ENCODE measurements around the gene CRYBG2.
A peak's percentile ranks its signal among the peaks of the same experiment; 100 is the strongest.

Gene CRYBG2

GRCh38 chr1:26353976-26354820 is at the start of gene CRYBG2:
CRYBG2 (minus strand) TSS chr1:26354130; CDS start chr1:26346657, 7,473 bp downstream.
- no peak for TF ChIP-seq CTCF (IDR thresholded peaks at IDR 0.05; ENCODE audit: low read depth, low read length, missing control alignments)
- DNase-seq (ENCODE audit: low read depth) = no peak

GRCh38 chr1:26403656-26404055 is 49.7 kb upstream of the CRYBG2 start:
- no peak for DNase-seq (ENCODE audit: low read depth)
- no peak for TF ChIP-seq CTCF (IDR thresholded peaks at IDR 0.05; ENCODE audit: low read depth, low read length, missing control alignments)
- H3K4me3 ChIP-seq (ENCODE audit: low read depth, low read length) = no peak overlapping the region

More at GRCh38 chr1:26353976-26354820, at the start of gene CRYBG2:
- no peak within 1 kb of the TSS for H3K4me3 ChIP-seq (ENCODE audit: low read depth, low read length)

DNA sequence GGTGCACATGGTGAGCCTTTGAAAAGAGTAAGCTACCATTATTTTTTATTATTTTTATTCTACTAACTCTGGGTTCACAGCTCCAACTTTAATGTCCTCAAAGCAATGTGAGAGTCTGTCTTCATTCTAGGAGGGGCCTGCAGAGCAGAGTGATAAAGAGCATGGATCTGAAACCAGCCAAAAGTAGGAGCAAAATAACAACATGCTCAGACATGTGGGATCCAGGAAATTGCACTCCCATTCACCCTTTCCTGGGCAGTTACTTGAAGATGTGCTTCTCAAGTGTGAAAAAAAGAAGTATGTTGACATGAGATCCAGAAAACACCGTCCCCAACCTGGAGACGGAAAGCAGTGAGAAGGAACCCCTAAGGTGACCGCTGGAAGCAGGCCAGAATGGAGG is 48.0 kb upstream of the CRYBG2 start:
- TF ChIP-seq CTCF (IDR thresholded peaks at IDR 0.05; ENCODE audit: low read depth, low read length, missing control alignments) = no peak
- H3K4me3 ChIP-seq (ENCODE audit: low read depth, low read length) = no peak overlapping the region
- no peak for DNase-seq (ENCODE audit: low read depth)

DNA sequence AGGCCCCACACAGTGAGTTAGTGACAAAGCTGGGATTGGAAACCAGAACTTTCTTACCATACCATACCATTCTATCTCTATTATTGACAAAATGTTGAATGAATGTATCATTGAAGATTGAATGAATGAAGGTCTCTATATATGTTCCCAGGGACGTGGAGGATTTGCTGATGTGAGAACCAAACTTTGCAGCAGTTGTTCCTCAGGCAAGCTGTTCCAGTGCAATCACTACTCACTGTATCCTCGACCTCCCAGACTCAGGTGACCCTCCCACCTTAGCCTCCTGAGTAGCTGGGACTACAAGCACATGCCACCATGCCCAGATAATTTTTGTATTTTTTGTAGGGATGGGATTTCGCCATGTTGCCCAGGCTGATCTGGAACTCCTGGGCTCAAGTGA is 45.1 kb upstream of the CRYBG2 start:
- no peak overlapping the region for H3K4me3 ChIP-seq (ENCODE audit: low read depth, low read length)
- DNase-seq (ENCODE audit: low read depth) = no peak
- TF ChIP-seq CTCF (IDR thresholded peaks at IDR 0.05; ENCODE audit: low read depth, low read length, missing control alignments) = no peak

GRCh38 chr1:26395754-26396153 is 41.8 kb upstream of the CRYBG2 start:
- no peak for DNase-seq (ENCODE audit: low read depth)
- no peak for TF ChIP-seq CTCF (IDR thresholded peaks at IDR 0.05; ENCODE audit: low read depth, low read length, missing control alignments)
- H3K4me3 ChIP-seq (ENCODE audit: low read depth, low read length) = no peak overlapping the region

GRCh38 chr1:26391450-26391849 is 37.5 kb upstream of the CRYBG2 start:
- DNase-seq (ENCODE audit: low read depth) = no peak
- peak; percentile 63 for TF ChIP-seq CTCF (IDR thresholded peaks at IDR 0.05; ENCODE audit: low read depth, low read length, missing control alignments)
- H3K4me3 ChIP-seq (ENCODE audit: low read depth, low read length) = no peak overlapping the region
